ENCODE measurements around the gene RABGAP1L.

DNA sequence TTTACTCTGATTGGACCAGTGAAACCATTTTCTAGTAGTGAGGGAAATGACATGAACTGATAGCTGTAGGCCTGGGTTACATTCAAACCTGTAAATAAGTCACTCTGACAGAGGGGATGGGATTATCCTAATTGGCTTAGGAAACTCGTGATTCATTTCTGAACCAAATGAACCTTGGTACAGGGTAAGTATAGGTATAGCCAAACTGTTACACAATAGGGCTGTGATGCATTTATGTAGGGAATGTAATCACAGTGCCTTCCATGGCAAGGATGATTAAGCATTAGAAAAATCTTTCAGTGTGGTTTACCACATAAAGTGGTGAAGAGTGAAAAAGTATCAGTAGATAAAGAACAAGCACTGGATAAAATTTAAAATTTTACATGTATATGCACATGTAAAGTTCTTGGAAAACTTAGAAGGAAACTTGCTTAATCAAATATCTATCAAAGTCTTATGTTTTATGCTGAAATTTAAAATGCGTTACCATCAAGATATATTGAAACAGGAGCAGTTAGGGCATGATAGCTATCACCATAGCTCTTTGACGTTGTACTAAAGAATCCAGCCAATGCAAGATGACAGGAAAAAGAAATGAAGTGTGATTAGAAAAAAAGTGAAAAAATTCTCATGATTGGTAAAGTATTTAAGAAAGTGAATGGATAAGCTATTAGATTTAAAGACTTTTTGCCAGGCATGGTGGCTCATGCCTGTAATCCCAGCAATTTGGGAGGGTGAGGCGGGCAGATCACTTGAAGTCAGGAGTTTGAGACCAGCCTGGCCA, 63.0 kb downstream of the RABGAP1L start:
- TF ChIP-seq, protein P1, sequence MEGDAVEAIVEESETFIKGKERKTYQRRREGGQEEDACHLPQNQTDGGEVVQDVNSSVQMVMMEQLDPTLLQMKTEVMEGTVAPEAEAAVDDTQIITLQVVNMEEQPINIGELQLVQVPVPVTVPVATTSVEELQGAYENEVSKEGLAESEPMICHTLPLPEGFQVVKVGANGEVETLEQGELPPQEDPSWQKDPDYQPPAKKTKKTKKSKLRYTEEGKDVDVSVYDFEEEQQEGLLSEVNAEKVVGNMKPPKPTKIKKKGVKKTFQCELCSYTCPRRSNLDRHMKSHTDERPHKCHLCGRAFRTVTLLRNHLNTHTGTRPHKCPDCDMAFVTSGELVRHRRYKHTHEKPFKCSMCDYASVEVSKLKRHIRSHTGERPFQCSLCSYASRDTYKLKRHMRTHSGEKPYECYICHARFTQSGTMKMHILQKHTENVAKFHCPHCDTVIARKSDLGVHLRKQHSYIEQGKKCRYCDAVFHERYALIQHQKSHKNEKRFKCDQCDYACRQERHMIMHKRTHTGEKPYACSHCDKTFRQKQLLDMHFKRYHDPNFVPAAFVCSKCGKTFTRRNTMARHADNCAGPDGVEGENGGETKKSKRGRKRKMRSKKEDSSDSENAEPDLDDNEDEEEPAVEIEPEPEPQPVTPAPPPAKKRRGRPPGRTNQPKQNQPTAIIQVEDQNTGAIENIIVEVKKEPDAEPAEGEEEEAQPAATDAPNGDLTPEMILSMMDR (IDR thresholded peaks at IDR 0.05): no peak
- TF ChIP-seq POLR2A (IDR thresholded peaks at IDR 0.05): no peak

All from right lobe of liver (tissue), 4 donors.